Adrenal gland (tissue), 5 donors: Measurements from ENCODE around the gene TOP3B.

Experiments used
- CTCF ChIP-seq, 6 experiments: fragments of 450-650 bp in 4 of 6; fragments of 200-600 bp in 2 of 6; sonication (generic) in 1 of 6; IDR thresholded peaks; 1 replicate in 5 of 6; 2 replicates in 1 of 6; pipeline versions ENCODE4 v1.5.1 to v1.8.0; 2016 to 2021; ENCODE audit warnings: antibody characterized with exemption in 6 of 6, mild to moderate bottlenecking in 2 of 6, moderate library complexity in 1 of 6
- POLR2A ChIP-seq, 2 donors: fragments of 450-650 bp; IDR thresholded peaks; one replicate each; pipeline ENCODE4 v1.6.1; 2017; ENCODE audit warnings: antibody characterized with exemption in 2 of 2, mild to moderate bottlenecking in 2 of 2, moderate library complexity in 1 of 2
- donor health status: DM: no; HTN: no; CAD: no.

GRCh38 chr22:21944871-21945270 is 37.7 kb downstream of the TOP3B start:
- TF ChIP-seq CTCF (IDR thresholded peaks at IDR 0.05): no peak
- no peak for TF ChIP-seq POLR2A (IDR thresholded peaks at IDR 0.05)
